ENCODE measurements around the gene MGMT. TPM values are rescaled to one million over a fixed set of nuclear protein-coding genes. Genes with fewer than 3 reads are reported as not detected.

The MGMT gene
- total and polyA plus RNA-seq, 2 donors from 2014 or later: 25.9 to 70.0 TPM

DNA sequence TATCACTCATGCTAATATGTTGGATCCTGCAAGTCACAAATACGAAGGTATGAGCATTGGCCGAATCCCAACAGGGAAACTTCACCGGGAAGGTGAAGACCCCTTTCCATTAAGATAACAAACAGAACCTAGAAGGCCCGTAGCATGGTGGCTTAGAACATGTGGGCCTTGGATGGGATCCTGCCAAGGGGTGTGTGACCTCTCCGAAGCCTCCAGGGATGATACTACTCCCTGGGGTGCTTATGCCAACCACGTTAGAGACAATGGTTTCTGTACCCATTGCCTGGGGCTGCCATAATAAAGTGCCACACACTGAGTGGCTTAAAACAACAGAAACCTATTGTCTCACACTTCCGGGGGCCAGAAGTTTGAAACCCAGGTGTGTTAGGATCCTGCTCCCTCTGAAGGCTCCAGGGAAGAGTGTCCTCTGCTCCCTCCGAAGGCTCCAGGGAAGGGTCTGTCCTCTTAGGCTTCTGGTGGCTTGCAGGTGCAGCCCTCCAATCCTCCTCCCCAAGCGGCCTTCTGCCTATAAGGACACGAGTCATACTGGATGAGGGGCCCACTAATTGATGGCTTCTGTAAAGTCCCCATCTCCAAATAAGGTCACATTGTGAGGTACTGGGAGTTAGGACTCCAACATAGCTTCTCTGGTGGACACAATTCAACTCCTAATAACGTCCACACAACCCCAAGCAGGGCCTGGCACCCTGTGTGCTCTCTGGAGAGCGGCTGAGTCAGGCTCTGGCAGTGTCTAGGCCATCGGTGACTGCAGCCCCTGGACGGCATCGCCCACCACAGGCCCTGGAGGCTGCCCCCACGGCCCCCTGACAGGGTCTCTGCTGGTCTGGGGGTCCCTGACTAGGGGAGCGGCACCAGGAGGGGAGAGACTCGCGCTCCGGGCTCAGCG lies 992 bp upstream of the MGMT start:
- FAIRE-seq (no peak), DNase-seq (no peak)
- Histone ChIP-seq H3K27ac (ENCODE audit: low read depth in 2 of 2, low read length in 2 of 2) (peak overlapping the region; percentile 12 to 66), H3K27me3 (ENCODE audit: control insufficient read depth, insufficient read depth, low read length) (no peaks in the 10 kb centered on the region), H3K9ac (ENCODE audit: low read length in 3 of 3) (peak overlapping the region in 1 of 3 donors; percentile 41), H3K36me3 (ENCODE audit: control insufficient read depth in 2 of 3, insufficient read depth in 3 of 3, low read length in 3 of 3) (no peaks in the 10 kb centered on the region), H3K9me3 (ENCODE audit: control insufficient read depth in 2 of 3, insufficient read depth in 1 of 3, low read length in 3 of 3) (no peaks in the 10 kb centered on the region), H3K4me1 (ENCODE audit: control insufficient read depth in 2 of 3, insufficient read depth in 2 of 3, low read depth in 1 of 3, low read length in 3 of 3) (peaks cover 0 to 8% (median 4%) of the 10 kb centered on the region in 3 donors), H3K4me3 (ENCODE audit: low read length in 3 of 3) (peak overlapping the region in 1 of 3 donors; percentile 71)
- intact Hi-C loops (cut with DNase I): no loop called here
- TF ChIP-seq, protein P1, sequence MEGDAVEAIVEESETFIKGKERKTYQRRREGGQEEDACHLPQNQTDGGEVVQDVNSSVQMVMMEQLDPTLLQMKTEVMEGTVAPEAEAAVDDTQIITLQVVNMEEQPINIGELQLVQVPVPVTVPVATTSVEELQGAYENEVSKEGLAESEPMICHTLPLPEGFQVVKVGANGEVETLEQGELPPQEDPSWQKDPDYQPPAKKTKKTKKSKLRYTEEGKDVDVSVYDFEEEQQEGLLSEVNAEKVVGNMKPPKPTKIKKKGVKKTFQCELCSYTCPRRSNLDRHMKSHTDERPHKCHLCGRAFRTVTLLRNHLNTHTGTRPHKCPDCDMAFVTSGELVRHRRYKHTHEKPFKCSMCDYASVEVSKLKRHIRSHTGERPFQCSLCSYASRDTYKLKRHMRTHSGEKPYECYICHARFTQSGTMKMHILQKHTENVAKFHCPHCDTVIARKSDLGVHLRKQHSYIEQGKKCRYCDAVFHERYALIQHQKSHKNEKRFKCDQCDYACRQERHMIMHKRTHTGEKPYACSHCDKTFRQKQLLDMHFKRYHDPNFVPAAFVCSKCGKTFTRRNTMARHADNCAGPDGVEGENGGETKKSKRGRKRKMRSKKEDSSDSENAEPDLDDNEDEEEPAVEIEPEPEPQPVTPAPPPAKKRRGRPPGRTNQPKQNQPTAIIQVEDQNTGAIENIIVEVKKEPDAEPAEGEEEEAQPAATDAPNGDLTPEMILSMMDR (IDR thresholded peaks at IDR 0.05; ENCODE audit: borderline replicate concordance, extremely low read depth, insufficient read depth): no peak

DNA sequence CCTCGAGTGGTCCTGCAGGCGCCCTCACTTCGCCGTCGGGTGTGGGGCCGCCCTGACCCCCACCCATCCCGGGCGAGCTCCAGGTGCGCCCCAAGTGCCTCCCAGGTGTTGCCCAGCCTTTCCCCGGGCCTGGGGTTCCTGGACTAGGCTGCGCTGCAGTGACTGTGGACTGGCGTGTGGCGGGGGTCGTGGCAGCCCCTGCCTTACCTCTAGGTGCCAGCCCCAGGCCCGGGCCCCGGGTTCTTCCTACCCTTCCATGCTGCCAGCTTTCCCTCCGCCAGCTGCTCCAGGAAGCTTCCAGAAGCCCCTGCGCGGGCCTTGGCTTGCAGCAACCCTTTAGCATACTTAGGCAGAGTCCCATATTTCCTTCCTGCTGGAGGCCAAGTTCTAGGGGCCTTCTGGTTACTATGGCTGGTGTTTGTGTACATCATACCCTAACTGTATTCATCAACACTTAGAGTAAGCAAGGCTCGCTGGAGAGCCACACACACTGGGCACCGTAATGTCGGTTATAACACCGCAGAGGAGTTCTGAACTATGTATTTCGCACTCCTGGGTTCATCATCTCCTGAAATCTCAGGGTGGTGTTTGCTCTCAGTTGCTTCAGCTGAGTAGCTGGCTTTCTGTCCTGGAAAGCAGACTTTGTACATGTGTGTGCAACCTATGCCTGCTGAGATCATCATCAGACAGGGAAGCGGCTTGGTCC lies 471 bp downstream of the MGMT start:
- TF ChIP-seq, protein P1 (IDR thresholded peaks at IDR 0.05; ENCODE audit: borderline replicate concordance, extremely low read depth, insufficient read depth): no peak
- H3K4me1 ChIP-seq (ENCODE audit: control insufficient read depth in 2 of 3, insufficient read depth in 2 of 3, low read depth in 1 of 3, low read length in 3 of 3): peaks cover 0 to 8% (median 4%) of the 10 kb centered on the region in 3 donors
- no peaks in the 10 kb centered on the region for H3K36me3 ChIP-seq (ENCODE audit: control insufficient read depth in 2 of 3, insufficient read depth in 3 of 3, low read length in 3 of 3)
- H3K9me3 ChIP-seq (ENCODE audit: control insufficient read depth in 2 of 3, insufficient read depth in 1 of 3, low read length in 3 of 3): no peaks in the 10 kb centered on the region
- FAIRE-seq (no peak), DNase-seq (peak in 3 of 5 donors; percentile 18 to 64 (median 34))
- H3K9ac ChIP-seq (ENCODE audit: low read length in 3 of 3): peak overlapping the region; percentile 15 to 73 (median 71)
- H3K4me3 ChIP-seq (ENCODE audit: low read length in 3 of 3): peak overlapping the region; percentile 40 to 76 (median 64)
- H3K27ac ChIP-seq (ENCODE audit: low read depth in 2 of 2, low read length in 2 of 2): peak overlapping the region; percentile 69 to 76
- no peaks in the 10 kb centered on the region for H3K27me3 ChIP-seq (ENCODE audit: control insufficient read depth, insufficient read depth, low read length)
- intact Hi-C loops (cut with DNase I): no loop called here

DNA sequence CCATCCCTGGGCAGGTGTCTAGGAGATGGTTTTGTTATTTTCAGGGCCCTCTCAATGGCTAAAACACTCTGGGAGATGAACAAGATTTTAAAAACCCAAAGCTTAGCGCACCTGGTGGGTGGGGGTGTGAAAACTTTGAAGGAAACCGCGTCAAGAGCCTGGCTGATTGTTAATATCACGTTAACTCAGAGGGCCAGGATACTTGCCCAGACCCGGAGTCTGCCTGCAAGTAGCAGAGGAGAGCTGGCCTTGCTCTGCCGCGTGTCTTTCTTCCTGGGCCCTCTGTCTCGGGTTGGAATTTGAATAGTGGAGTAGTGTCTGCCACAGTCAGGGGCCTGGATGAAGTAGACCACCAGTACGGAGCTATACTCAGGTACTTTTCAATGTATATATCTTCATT lies 1.1 kb downstream of the MGMT start:
- Histone ChIP-seq H3K9ac (ENCODE audit: low read length in 3 of 3) (no peak overlapping the region), H3K4me3 (ENCODE audit: low read length in 3 of 3) (peak overlapping the region in 1 of 3 donors; percentile 76), H3K36me3 (ENCODE audit: control insufficient read depth in 2 of 3, insufficient read depth in 3 of 3, low read length in 3 of 3) (no peaks in the 10 kb centered on the region), H3K27ac (ENCODE audit: low read depth in 2 of 2, low read length in 2 of 2) (no peak overlapping the region), H3K4me1 (ENCODE audit: control insufficient read depth in 2 of 3, insufficient read depth in 2 of 3, low read depth in 1 of 3, low read length in 3 of 3) (peaks cover 0 to 8% (median 4%) of the 10 kb centered on the region in 3 donors), H3K27me3 (ENCODE audit: control insufficient read depth, insufficient read depth, low read length) (no peaks in the 10 kb centered on the region), H3K9me3 (ENCODE audit: control insufficient read depth in 2 of 3, insufficient read depth in 1 of 3, low read length in 3 of 3) (no peaks in the 10 kb centered on the region)
- DNase-seq: peak in 1 of 5 donors; percentile 52
- intact Hi-C loops (cut with DNase I): no loop called here
- TF ChIP-seq, protein P1 (IDR thresholded peaks at IDR 0.05; ENCODE audit: borderline replicate concordance, extremely low read depth, insufficient read depth): no peak
- no peak for FAIRE-seq
